GM12864 (cell line): Measurements from ENCODE around the gene TBCK.

Experiments used
- DNase-seq: peaks from one replicate; pipeline ENCODE4 v3.0.0-alpha.2; 2011; ENCODE audit warnings: low read depth
- H3K4me3 ChIP-seq: 2 replicates; pipeline ENCODE4 v1.5.1; 2011; ENCODE audit warnings: mild to moderate bottlenecking, low read depth, low read length, control low read depth
- TF ChIP-seq, protein P1 (sequence below): IDR thresholded peaks from 2 replicates; pipeline ENCODE4 v1.5.1; 2011; ENCODE audit warnings: low read depth, mild to moderate bottlenecking, moderate library complexity, low read length, control low read depth, inconsistent platforms; ENCODE audit errors: missing control alignments

The TBCK gene

DNA sequence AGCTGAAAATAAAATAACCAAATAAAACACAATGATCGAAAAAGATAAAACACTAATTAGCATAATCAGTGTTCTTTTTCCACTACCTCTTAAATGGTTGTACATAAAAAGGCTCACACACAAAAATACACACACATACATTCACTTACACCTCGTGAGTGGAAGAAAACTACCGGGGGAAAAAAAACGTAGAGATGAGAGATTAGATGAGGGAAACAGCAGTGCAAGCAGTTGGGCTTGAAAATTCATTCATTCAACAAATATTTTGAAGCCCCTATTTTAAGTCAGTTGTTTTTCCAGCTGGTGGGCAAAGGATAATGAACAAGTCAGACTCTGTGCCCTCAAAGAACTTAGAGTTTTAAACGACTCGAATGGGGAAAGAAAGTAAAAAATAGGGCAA lies 1.0 kb downstream of the TBCK start:
- TF ChIP-seq, protein P1, sequence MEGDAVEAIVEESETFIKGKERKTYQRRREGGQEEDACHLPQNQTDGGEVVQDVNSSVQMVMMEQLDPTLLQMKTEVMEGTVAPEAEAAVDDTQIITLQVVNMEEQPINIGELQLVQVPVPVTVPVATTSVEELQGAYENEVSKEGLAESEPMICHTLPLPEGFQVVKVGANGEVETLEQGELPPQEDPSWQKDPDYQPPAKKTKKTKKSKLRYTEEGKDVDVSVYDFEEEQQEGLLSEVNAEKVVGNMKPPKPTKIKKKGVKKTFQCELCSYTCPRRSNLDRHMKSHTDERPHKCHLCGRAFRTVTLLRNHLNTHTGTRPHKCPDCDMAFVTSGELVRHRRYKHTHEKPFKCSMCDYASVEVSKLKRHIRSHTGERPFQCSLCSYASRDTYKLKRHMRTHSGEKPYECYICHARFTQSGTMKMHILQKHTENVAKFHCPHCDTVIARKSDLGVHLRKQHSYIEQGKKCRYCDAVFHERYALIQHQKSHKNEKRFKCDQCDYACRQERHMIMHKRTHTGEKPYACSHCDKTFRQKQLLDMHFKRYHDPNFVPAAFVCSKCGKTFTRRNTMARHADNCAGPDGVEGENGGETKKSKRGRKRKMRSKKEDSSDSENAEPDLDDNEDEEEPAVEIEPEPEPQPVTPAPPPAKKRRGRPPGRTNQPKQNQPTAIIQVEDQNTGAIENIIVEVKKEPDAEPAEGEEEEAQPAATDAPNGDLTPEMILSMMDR: no peak
- H3K4me3 ChIP-seq: peak overlapping the region; percentile 68
- DNase-seq: no peak

DNA sequence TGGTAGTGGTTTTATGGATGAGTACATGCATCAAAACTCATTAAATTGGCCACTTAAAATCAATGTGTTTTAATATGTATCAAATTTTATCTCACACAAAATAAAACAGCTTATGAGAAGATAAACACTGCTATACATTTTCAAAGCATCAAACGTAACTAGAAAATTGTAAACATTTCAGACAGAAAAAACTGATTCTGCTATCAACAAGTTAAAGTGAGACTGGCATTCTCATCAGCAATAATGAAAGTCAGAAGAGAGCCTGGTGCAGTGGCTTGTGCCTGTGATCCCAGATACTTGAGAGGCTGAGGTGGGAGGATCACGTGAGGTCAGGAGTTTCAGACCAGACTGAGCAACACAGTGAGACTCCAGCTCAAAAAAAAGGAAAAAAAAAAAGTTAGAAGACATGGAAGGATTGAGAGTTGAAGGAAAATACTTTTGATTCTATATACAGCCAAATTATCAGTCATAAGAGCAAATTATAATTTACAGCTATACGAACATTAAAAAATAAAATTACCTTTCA lies 2.9 kb downstream of the TBCK start:
- DNase-seq: no peak
- H3K4me3 ChIP-seq: no peak overlapping the region
- TF ChIP-seq, protein P1: no peak

DNA sequence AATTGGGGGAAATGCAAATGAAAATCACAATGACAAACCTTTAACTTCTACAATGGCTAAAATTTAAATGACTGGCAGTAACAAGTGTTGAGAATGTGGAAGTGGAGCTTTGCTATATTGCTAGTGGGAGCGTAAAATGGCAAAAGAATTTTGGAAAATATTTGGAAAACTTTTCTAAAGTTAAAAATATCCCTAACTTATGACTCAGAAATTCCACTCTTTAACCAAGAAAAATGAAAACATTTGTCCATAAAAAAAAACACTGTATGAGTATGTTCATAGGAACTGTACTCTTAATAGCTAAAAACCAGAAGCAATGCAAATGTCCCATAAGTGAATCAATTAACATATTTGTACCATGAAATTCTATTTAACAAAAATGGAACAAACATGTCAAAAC lies 3.6 kb downstream of the TBCK start:
- DNase-seq: no peak
- no peak overlapping the region for H3K4me3 ChIP-seq

DNA sequence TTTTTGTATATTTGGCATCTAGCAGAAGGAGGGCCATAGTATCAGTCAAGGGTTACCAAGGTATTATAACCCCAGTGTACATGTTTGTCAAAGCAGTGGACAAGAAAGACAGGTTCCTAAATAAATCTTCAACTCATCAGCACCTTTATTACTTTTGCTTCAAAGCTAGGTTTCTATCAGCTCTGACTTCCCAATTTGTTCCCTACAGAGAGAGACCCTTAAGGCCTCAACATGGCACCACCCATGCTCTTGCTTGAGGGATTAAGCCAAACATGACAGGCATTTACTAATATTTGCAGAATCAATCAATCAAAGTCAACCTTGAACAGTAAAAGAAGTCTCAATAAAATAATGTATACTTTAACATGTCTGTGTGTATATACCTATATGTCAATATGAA lies 9.4 kb downstream of the TBCK start:
- no peak overlapping the region for H3K4me3 ChIP-seq
- TF ChIP-seq, protein P1: no peak
- DNase-seq: no peak

More for the DNA sequence above, 3.6 kb downstream of the TBCK start:
- TF ChIP-seq, protein P1: no peak

DNA sequence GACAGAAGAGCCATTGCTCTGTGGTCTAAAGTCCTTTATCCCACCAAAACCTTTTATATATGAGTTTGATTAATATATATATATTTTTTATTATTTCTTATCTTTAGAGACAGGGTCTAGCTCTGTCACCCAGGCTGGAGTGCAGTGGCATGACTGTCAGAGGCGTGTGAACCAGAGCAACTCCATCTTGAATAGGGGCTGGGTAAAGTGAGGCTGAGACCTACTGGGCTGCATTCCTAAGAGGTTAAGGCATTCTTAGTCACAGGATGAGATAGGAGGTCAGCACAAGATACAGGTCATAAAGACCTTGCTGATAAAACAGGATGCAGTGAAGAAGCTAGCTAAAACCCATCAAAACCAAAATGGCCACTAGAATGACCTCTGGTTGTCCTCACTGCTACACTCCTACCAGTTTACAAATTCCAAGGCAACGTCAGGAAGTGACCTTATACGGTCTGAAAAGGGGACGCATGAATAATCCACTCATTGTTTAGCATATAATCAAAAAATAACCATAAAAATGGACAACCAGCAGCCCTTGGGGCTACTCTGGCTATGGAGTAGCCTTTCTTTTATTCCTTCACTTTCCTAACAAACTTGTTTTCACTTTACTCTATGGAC lies 10.5 kb downstream of the TBCK start:
- TF ChIP-seq, protein P1: no peak
- DNase-seq: no peak
- H3K4me3 ChIP-seq: no peak overlapping the region

DNA sequence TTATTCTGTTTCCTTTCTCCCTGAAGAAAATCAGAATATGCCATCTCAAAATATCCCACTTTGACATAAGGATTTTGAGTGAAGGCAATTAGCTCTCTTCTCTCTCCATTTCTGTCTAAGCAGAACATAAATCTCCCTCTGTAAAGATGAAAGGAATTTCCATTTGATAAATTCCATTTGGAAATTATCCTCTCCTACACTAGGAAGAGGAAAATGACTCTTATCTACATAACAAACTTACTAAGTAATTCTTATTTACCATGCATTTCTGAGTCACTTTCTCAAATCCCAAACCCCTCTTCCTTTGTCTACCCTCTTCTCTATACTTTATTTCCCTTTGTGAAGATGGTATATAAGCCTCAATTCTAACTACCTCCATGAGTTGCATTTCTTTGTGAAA lies 11.4 kb downstream of the TBCK start:
- no peak for DNase-seq
- TF ChIP-seq, protein P1: no peak
- no peak overlapping the region for H3K4me3 ChIP-seq
